ENCODE data around the gene PAX5.

DNA sequence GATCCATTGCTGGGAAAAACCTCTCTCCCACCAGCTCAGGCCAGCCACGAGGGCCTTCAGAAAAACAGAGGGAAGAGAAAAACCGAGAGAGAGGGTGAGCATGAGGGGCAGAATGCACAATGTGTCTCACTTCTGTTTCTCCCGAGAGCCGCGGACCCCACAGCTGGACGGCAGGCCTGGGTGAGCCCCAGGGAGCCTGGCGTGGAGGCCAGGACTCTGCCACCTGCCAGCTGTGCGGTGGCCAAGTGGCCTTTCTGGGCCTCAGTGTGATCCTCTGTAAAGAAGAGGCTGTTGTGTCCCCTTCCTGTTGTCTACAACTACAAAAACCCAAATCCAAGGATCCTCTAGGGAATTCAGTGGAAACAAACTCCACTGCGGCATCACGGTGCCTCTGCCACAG lies 179.3 kb downstream of the PAX5 start:
- TF ChIP-seq CTCF (IDR thresholded peaks at IDR 0.05; ENCODE audit: borderline replicate concordance, extremely low read depth, low read length, poor library complexity, severe bottlenecking) (no peak), EZH2 (IDR thresholded peaks at IDR 0.05; ENCODE audit: borderline replicate concordance, low read depth, low read length, severe bottlenecking) (no peak)
